Mucosa of descending colon (tissue), 3 donors: ENCODE measurements around the gene SDK2. TPM values are rescaled to one million over a fixed set of nuclear protein-coding genes. Genes with fewer than 3 reads are reported as not detected.

Experiments
- ATAC-seq: fragments of 200-7000 bp; cut with Tn5 transposase; one replicate; pipeline ENCODE4 v1.9.1; 2020; ENCODE audit warnings: mild to moderate bottlenecking, moderate library complexity
- DNase-seq, 3 donors: peaks; one replicate each; pipeline ENCODE4 v3.0.0-alpha.2; 2020
- H3K36me3 ChIP-seq: fragments of 200-600 bp; one replicate; pipeline ENCODE4 v1.8.0; 2021; ENCODE audit warnings: low read depth, mild to moderate bottlenecking
- H3K4me1 ChIP-seq: fragments of 200-600 bp; one replicate; pipeline ENCODE4 v1.8.0; 2021; ENCODE audit warnings: low read depth, mild to moderate bottlenecking
- H3K4me3 ChIP-seq: fragments of 200-600 bp; one replicate; pipeline ENCODE4 v1.8.0; 2021; ENCODE audit warnings: mild to moderate bottlenecking
- H3K9me3 ChIP-seq: fragments of 200-600 bp; one replicate; pipeline ENCODE4 v1.8.0; 2021; ENCODE audit warnings: mild to moderate bottlenecking
- intact Hi-C, 2 donors: fragments of 100-400 bp; cut with DNase I in 1 of 2; cut with micrococcal nuclease in 1 of 2; formaldehyde crosslinking; loops; one replicate each; pipeline versions ENCODE4 v1.11.0 to v1.11.1; 2022; cut with DNase I, micrococcal nuclease
- total RNA-seq, 3 donors: library from RNA; stranded (reverse); fragmentation: NEBNext Ultra II Directional in 2 of 3; extraction: Animal tissue kit (Norgen Biotek cat#: 25700) in 2 of 3; gene quantifications; one replicate each; pipeline versions ENCODE4 v1.2.1 to v1.2.4, GENCODE V29; 2021 to 2023
- TF ChIP-seq, protein P1 (sequence below): fragments of 200-600 bp; IDR thresholded peaks from one replicate; pipeline ENCODE4 v1.8.0; 2022; ENCODE audit warnings: antibody characterized with exemption, mild to moderate bottlenecking
- donor health status: DM: no; HTN: no; CAD: no; lungs with moderate emphysema.
- donor health status: DM: no; HTN: no; CAD: no.
- donor health status: DM: no; HTN: yes; CAD: no.

Gene SDK2
- total RNA-seq, 3 donors from 2014 or later = 1.2 to 1.6 (median 1.3) TPM

DNA sequence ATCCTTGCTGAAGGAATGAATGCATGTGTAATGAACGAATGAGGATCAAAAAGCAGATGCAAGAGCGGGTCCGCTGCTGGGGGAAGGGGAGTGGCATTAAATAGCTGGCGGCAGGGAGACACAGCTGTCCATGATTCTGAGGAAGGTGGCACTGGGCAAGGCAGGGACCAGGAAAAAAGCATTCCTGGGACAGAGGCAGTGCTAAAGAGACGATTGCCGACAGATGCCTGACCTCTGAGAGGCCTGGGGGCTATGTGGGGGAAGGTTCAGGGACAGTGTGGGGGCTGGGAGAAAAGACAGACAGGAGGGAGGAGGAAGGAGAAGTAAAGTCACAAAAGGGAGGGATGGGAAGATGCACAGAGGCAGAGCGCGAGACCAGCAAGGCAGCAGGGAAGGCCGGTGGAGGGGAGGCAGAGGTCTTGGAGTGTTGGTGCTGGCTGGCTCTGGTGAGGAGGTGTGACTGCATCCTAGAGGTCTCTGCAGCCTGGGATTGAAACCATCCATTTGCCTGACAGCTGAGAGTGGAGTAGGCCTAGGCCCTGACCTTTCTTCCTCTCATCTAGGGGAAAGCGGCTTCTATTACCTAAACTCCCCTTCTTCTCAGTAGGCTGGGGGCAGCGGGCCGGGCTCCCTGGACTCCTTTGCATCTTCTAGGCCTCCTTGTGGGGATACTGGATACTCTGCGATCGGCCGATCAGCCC lies 109.9 kb downstream of the SDK2 start:
- H3K9me3 ChIP-seq = no peaks in the 10 kb centered on the region
- ATAC-seq (no peak), DNase-seq (no peak)
- TF ChIP-seq, protein P1, sequence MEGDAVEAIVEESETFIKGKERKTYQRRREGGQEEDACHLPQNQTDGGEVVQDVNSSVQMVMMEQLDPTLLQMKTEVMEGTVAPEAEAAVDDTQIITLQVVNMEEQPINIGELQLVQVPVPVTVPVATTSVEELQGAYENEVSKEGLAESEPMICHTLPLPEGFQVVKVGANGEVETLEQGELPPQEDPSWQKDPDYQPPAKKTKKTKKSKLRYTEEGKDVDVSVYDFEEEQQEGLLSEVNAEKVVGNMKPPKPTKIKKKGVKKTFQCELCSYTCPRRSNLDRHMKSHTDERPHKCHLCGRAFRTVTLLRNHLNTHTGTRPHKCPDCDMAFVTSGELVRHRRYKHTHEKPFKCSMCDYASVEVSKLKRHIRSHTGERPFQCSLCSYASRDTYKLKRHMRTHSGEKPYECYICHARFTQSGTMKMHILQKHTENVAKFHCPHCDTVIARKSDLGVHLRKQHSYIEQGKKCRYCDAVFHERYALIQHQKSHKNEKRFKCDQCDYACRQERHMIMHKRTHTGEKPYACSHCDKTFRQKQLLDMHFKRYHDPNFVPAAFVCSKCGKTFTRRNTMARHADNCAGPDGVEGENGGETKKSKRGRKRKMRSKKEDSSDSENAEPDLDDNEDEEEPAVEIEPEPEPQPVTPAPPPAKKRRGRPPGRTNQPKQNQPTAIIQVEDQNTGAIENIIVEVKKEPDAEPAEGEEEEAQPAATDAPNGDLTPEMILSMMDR = no peak
- intact Hi-C loops = no loop called here
- no peaks in the 10 kb centered on the region for H3K4me1 ChIP-seq
- no peak overlapping the region for H3K4me3 ChIP-seq
- H3K36me3 ChIP-seq = no peaks in the 10 kb centered on the region

DNA sequence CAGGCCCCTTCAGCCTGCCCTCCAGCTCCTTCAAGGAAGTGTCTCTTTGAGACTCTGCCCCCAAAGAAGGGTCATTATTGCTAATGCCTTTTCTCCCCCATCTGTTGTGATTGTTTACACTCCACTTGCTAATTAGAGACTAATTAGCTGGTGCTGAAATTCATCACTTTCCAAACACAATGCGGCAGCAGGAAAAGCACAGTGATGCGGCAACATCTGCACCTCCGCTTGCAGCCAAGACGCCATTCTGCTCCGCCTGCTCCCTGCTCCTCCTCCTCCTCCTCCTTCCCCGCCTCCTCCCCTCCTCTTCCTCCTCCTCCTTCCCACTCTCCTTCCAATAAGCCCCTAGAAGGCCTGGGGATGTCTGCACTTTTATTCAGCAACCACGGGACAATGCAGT lies 110.5 kb downstream of the SDK2 start:
- TF ChIP-seq, protein P1 = no peak
- no peak for DNase-seq
- H3K36me3 ChIP-seq = no peaks in the 10 kb centered on the region
- no peaks in the 10 kb centered on the region for H3K4me1 ChIP-seq
- ATAC-seq = no peak
- H3K4me3 ChIP-seq = no peak overlapping the region
- no peaks in the 10 kb centered on the region for H3K9me3 ChIP-seq
- intact Hi-C loops = no loop called here

DNA sequence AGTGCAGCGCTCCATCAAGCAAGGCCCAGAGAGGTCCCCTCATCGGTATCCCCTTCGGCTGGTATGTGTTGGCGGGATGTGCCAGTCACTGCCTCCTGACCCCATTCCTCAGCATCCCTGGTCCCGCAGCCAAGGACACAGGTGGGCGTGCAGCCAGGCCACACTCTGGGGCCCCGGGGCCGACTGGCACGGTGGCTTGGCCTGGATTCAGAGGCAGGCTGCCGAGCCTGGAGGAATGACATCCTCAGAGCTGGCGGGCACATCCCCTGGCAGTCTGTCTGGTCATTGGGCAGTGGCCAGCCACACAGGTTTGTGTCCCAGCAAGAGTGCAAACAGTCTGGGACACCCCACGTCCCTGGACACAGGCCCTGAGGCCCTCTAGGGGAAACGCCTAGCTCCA lies 111.1 kb downstream of the SDK2 start:
- Histone ChIP-seq H3K36me3 (no peaks in the 10 kb centered on the region), H3K4me1 (no peaks in the 10 kb centered on the region), H3K4me3 (no peak overlapping the region), H3K9me3 (no peaks in the 10 kb centered on the region)
- ATAC-seq = no peak
- TF ChIP-seq, protein P1 = no peak
- no peak for DNase-seq
- intact Hi-C loops = no loop called here

DNA sequence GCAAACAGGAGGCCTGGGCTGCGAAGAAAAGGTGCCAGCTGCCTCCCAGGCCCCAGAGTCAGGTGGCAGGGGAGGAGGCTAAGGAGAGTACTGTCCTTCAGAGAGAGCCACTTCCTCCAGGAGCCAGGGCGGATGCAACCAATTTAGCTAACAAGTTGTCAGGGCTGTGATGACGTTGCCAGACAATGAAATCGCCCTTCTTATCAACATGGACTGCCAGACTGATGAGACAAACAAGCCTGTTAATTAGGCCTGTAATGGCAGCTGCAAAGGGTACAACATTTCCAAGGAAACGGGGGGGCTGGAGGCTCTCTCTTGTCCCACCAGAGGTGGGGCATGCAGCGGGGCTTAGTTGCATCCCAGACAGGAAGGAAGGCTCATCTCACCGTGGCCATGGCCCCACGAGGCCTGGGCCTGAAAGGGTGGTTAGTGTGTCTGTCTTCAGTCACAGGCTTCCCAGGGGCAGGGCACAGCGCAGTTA lies 111.8 kb downstream of the SDK2 start:
- no peaks in the 10 kb centered on the region for H3K36me3 ChIP-seq
- no peak overlapping the region for H3K4me3 ChIP-seq
- no peaks in the 10 kb centered on the region for H3K9me3 ChIP-seq
- intact Hi-C loops = no loop called here
- no peaks in the 10 kb centered on the region for H3K4me1 ChIP-seq
- peak; percentile 31 for ATAC-seq
- peak in 1 of 3 donors; percentile 6 for DNase-seq
- TF ChIP-seq, protein P1 = no peak

DNA sequence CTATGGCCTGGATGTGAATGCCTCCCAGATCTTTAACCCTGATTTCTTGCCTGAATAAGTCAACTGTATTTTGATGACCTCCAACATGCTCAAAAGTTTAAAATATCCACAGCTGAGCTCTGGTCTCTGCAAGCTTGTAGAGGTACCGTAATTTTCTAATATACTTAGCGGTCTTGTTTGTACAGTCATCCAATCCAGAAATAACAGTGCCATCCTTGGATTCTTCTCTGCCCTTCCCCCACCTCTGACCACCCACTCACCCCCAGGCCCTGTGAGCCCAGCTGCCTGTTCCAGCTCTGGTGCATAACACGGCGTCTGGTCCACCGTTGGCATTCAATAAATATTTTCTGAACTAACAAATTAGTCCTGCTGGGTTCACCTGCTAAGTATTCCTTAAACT lies 113.1 kb downstream of the SDK2 start:
- Histone ChIP-seq H3K36me3 (no peaks in the 10 kb centered on the region), H3K4me3 (no peak overlapping the region), H3K9me3 (no peaks in the 10 kb centered on the region), H3K4me1 (no peaks in the 10 kb centered on the region)
- no peak for DNase-seq
- no peak for ATAC-seq
- intact Hi-C loops = no loop called here
- TF ChIP-seq, protein P1 = no peak
